WERI-Rb-1 (cell line): ENCODE data around the gene ENTREP3.
A peak's percentile ranks its signal among the peaks of the same experiment; 100 is the strongest.

Source experiments
- DNase-seq: peaks from one replicate; pipeline ENCODE4 v3.0.0-alpha.2; 2020
- H3K27ac ChIP-seq: fragments of 250-450 bp; sonication (Bioruptor Pico); 2 replicates; pipeline ENCODE4 v1.5.1; 2020; ENCODE audit warnings: mild to moderate bottlenecking, moderate library complexity
- H3K27me3 ChIP-seq: fragments of 250-450 bp; sonication (Bioruptor Pico); 2 replicates; pipeline ENCODE4 v1.5.1; 2021; ENCODE audit warnings: mild to moderate bottlenecking, low read depth, moderate library complexity; ENCODE audit not compliant: insufficient read depth, severe bottlenecking
- H3K36me3 ChIP-seq: fragments of 250-450 bp; sonication (Bioruptor Pico); 2 replicates; pipeline ENCODE4 v1.5.1; 2020; ENCODE audit warnings: mild to moderate bottlenecking, moderate library complexity
- H3K4me3 ChIP-seq: 2 replicates; pipeline ENCODE4 v1.5.1; 2011; ENCODE audit warnings: low read depth, mild to moderate bottlenecking, control low read depth, low read length
- H3K9me3 ChIP-seq: fragments of 250-450 bp; sonication (Bioruptor Pico); 2 replicates; pipeline ENCODE4 v1.5.1; 2021; ENCODE audit warnings: mild to moderate bottlenecking, moderate library complexity; ENCODE audit not compliant: severe bottlenecking
- CTCF ChIP-seq: IDR thresholded peaks from 2 replicates; pipeline ENCODE4 v1.5.1; 2011; ENCODE audit warnings: low read depth, mild to moderate bottlenecking, control low read depth, inconsistent platforms, low read length

Gene ENTREP3

GRCh38 chr1:155267373-155267772, 12.1 kb upstream of the ENTREP3 start:
- Histone ChIP-seq H3K27ac (no peak overlapping the region), H3K4me3 (no peak overlapping the region), H3K27me3 (no peaks in the 10 kb centered on the region), H3K9me3 (no peaks in the 10 kb centered on the region), H3K36me3 (peaks cover 100% of the 10 kb centered on the region)
- DNase-seq = no peak
- no peak for TF ChIP-seq CTCF

GRCh38 chr1:155266553-155266952, 11.3 kb upstream of the ENTREP3 start:
- no peaks in the 10 kb centered on the region for H3K9me3 ChIP-seq
- DNase-seq = no peak
- no peaks in the 10 kb centered on the region for H3K27me3 ChIP-seq
- no peak for TF ChIP-seq CTCF
- H3K27ac ChIP-seq = no peak overlapping the region
- no peak overlapping the region for H3K4me3 ChIP-seq
- H3K36me3 ChIP-seq = peaks cover 93% of the 10 kb centered on the region

DNA sequence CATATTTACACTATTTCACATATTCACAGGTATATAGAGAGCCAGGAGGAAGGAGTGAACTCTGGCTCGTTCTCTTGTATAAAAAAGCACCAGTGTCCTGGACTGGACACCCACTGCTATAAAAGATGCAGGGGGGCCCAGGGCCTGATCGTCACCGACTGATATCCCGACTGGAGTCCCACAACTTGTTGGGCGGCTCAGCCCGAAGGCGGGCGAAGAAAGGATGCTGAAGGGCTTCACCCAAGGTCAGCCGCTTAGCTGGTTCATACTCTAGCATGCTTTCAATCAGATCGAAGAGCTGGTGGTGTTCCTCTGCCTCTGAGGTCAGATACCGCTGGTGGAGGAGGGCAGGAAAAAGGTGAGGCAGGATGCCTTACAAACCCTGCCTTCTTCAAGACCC, 7.8 kb upstream of the ENTREP3 start:
- H3K36me3 ChIP-seq = peaks cover 81% of the 10 kb centered on the region
- TF ChIP-seq CTCF = no peak
- peak overlapping the region; percentile 80; the same call in 1 of the 2 replicates for H3K27ac ChIP-seq

GRCh38 chr1:155261852-155262673, 6.8 kb upstream of the ENTREP3 start, which contains the start of gene SCAMP3:
Gene SCAMP3, minus strand, starts transcription at chr1:155262360. Its CDS starts 209 bp downstream, at chr1:155262151.
- 0 out of 2 replicates have a peak, but pooled peaks have one; percentile 3 for TF ChIP-seq CTCF
- Histone ChIP-seq H3K27me3 (no peaks in the 10 kb centered on the region), H3K36me3 (peaks cover 76% of the 10 kb centered on the region), H3K4me3 (peak within 1 kb of the TSS; percentile 88), H3K27ac (peak within 1 kb of the TSS; percentile 80), H3K9me3 (no peaks in the 10 kb centered on the region)
- DNase-seq = peak; percentile 100

More for the DNA sequence above, 7.8 kb upstream of the ENTREP3 start:
- H3K4me3 ChIP-seq = no peak overlapping the region
- DNase-seq = no peak
- H3K9me3 ChIP-seq = no peaks in the 10 kb centered on the region
- no peaks in the 10 kb centered on the region for H3K27me3 ChIP-seq

GRCh38 chr1:155261493-155261851, 6.2 kb upstream of the ENTREP3 start:
- no peak for DNase-seq

More at GRCh38 chr1:155261493-155261851, 6.2 kb upstream of the ENTREP3 start:
- Histone ChIP-seq H3K36me3 (peaks cover 76% of the 10 kb centered on the region), H3K27ac (peak overlapping the region; percentile 80), H3K9me3 (no peaks in the 10 kb centered on the region), H3K27me3 (no peaks in the 10 kb centered on the region), H3K4me3 (peak overlapping the region; percentile 88)
- peak; percentile 52 for TF ChIP-seq CTCF
